Activated CD4-positive, alpha-beta T cell treated with anti-CD3 and anti-CD28 coated beads, Interleukin-2, Interleukin-6, amounts not matched to agents 100 ng/mL and 50 ng/mL, durations not matched to agents 16 hours and 8 hours (primary cell): Measurements from ENCODE around the gene SPSB3.
"Not testable (repeated sequence)": the region's sequence is repeated elsewhere in the genome, so short reads cannot be mapped to it uniquely, and the experiment has no call there.

Source experiments
- DNase-seq: peaks from one replicate; pipeline ENCODE4 v3.0.0-alpha.2; 2020

Gene SPSB3

GRCh38 chr16:1734816-1735215 lies 47.6 kb downstream of the SPSB3 start:
- no peak for DNase-seq

DNA sequence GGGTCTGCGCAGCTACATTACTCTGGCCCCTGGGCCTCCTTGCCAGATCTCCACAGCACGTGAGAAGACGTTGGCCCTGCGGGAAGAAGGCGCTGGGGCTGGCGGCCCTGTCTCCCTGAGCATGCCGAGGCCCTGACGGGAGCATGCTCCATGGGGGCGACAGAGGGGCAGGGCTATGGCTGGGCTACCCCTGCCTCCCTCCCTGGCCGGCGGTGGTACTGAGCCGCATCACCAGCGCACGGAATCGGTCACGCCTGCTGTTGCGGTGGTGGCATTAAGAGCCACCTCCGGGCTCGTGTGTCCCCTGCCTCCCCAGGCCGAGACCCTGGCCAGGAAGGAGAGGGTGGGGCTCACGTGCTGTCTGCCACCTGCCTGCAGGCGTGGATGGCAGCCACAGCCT lies 48.2 kb downstream of the SPSB3 start:
- no peak for DNase-seq

GRCh38 chr16:1732551-1732987 lies 49.8 kb downstream of the SPSB3 start:
- not testable (repeated sequence) for DNase-seq

GRCh38 chr16:1732071-1732470 lies 50.3 kb downstream of the SPSB3 start:
- DNase-seq: no peak

DNA sequence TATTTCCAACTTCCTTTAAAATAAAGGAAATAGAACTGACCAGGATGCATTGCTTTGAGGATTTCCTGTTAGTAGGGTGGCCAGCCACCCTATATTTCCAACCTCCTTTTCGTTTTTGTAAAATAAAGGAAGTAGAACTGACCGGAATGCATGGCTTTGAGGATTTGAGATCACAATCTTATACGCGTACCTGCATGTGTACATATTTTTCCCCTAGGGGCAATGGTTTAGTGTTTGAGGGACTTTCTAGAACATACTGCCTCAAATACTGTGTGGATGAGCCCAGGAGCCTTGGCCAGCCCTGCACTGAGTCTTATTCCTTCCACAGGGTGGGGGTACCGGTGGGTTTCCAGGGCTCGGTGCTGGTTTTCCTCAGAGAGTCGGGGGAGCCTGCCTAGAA lies 50.8 kb downstream of the SPSB3 start:
- DNase-seq: no peak

DNA sequence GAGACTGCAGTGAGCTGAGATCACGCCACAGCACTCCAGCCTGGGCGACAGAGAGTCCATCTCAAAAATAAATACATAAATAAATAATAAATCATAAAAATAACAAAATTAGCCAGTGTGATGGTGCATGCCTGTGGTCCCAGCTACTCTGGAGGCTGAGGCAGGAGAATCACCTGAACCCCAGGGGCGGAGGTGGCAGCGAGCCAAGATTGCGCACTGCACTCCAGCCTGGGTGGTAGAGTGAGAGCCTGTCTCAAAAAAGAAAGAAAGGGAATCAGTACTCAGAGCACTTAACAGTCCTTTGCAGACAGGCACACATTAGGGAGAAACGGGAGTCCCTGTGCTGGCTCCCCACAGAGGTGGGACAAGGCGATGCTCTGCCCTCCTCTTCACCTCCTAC lies 51.3 kb downstream of the SPSB3 start:
- DNase-seq: no peak

DNA sequence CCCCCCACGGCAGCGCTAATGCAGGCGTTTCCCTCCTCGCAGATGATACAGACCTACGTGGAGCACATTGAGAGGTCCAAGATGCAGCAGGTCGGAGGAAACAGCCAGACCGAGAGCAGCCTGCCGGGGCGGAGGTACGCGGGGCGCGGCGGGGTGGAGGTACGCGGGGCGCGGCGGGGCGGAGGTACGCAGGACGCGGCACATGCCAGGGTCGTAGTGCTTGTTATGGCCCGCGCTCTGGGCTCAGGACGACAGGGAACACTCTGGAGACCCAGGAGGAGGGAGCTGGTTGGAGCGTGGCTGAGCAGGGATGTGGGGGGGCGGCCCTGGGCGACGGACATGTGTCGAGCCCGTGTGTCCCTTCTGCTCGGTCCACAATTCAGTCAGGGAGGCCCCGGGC lies 52.9 kb downstream of the SPSB3 start:
- DNase-seq: no peak

DNA sequence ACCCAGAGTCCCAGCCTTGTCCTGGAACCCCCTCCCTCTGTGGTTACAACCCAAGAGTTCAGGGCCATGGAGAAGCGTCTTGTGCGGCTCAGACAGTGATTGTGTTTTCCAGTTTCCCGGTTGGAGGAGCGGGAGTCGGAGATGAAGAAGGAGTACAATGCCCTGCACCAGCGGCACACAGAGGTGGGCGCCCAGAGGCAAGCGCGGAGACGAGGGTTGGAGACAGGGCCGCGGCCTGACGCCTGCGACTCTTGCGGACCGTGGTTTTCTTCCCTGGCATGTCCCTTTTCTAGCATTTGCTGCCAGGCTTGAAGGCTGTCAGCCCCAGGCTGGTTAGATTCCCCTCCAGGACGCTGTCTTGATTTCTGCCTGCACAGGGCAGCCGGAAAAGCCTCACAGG lies 53.3 kb downstream of the SPSB3 start:
- no peak for DNase-seq

DNA sequence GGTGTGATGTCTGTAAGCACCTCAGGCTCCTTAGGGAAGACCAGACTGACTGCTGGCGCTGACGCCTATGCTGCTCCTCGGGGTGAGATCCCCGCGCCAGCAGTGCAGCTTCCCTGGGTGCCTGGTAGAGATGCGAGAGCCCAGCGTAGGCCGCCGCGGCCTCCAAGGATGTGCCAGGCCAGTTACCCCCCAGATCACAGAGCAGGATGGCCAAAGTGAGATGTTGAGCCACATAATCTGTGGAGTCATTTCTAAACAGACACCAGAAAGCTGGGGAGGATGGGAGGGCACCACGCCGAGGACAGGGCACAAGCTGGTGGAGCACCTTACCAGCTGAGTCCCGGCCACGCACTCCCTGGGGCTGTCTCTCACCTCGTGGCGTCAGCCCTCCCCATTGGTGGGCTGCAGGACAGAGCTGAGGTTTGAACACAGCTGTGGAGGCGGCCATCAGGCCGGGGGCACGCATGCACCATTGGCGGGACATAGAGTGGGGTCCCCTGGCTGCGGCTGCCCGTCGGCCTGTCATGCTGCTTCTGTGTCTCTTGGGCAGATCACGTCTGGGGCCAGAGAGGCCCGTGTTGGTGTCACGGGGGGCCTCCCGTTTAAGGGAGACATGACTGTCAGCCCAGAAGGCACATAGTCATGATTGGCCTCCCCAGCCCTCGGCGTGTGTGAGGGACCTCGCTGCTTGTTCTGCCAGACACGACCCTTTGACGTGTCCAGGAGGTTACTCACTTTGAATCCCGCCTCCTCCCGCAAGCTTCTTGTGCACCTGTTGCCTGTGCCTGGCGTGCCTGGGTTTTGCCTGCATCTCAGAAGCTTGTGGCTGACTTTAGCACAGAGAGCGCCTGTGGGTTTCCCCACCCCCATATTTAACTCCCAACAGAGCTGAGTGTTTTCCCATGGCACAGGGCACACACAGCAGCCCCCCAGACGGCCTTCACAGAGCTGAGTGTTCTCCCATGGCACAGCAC lies 54.4 kb downstream of the SPSB3 start:
- DNase-seq: no peak
